Stimulated activated CD8-positive, alpha-beta memory T cell treated with anti-CD3 and anti-CD28 coated beads, Interleukin-2, amount 100 ng/mL, for 48 hours (primary cell): ENCODE measurements around the gene KY.
"Not testable (repeated sequence)": the region's sequence is repeated elsewhere in the genome, so short reads cannot be mapped to it uniquely, and the experiment has no call there.

Source experiments
- DNase-seq, 2 donors: peaks; one replicate each; pipeline ENCODE4 v3.0.0-alpha.2; 2020; ENCODE audit warnings: low read depth in 2 of 2

Gene KY

GRCh38 chr3:134602440-134602814 lies 48.4 kb downstream of the KY start:
- no peak for DNase-seq

- no peak for DNase-seq
Measured at GRCh38 chr3:134601539-134602439, 49.0 kb downstream of the KY start.

- DNase-seq: peak; percentile 55 to 64
Measured at GRCh38 chr3:134600685-134601463, 49.9 kb downstream of the KY start.

- no peak for DNase-seq
Measured at GRCh38 chr3:134600206-134600605, 50.6 kb downstream of the KY start.

- no peak for DNase-seq
Measured at GRCh38 chr3:134598763-134599545, 51.9 kb downstream of the KY start.

GRCh38 chr3:134597390-134597970 lies 53.3 kb downstream of the KY start:
- DNase-seq: no peak

GRCh38 chr3:134594986-134595385 lies 55.8 kb downstream of the KY start:
- not testable (repeated sequence) for DNase-seq

GRCh38 chr3:134594331-134594741 lies 56.5 kb downstream of the KY start:
- no peak for DNase-seq

GRCh38 chr3:134592806-134593205 lies 58.0 kb downstream of the KY start:
- no peak for DNase-seq

- no peak for DNase-seq
Measured at GRCh38 chr3:134590766-134591165, 60.1 kb downstream of the KY start.

GRCh38 chr3:134579141-134579665 lies 71.6 kb downstream of the KY start:
- DNase-seq: no peak

GRCh38 chr3:134576831-134577230 lies 74.0 kb downstream of the KY start:
- DNase-seq: no peak

- DNase-seq: no peak
Measured at GRCh38 chr3:134576426-134576825, 74.4 kb downstream of the KY start.

- DNase-seq: not testable (repeated sequence)
Measured at GRCh38 chr3:134569899-134570298, 80.9 kb downstream of the KY start.

- no peak for DNase-seq
Measured at GRCh38 chr3:134568790-134569189, 82.0 kb downstream of the KY start.

- no peak for DNase-seq
Measured at GRCh38 chr3:134567605-134568004, 83.2 kb downstream of the KY start.

- no peak for DNase-seq
Measured at GRCh38 chr3:134564991-134565390, 85.8 kb downstream of the KY start.

GRCh38 chr3:134563601-134564000 lies 87.2 kb downstream of the KY start:
- no peak for DNase-seq

GRCh38 chr3:134562055-134562454 lies 88.8 kb downstream of the KY start:
- no peak for DNase-seq

- DNase-seq: no peak
Measured at GRCh38 chr3:134559591-134559990, 91.2 kb downstream of the KY start.
